Kidney glomerular epithelial cell (primary cell): ENCODE results near the gene MGMT.

Experiments
- DNase-seq: peaks from one replicate; lab custom pipeline; 2025; lab: John Stamatoyannopoulos, UW

Gene MGMT

DNA sequence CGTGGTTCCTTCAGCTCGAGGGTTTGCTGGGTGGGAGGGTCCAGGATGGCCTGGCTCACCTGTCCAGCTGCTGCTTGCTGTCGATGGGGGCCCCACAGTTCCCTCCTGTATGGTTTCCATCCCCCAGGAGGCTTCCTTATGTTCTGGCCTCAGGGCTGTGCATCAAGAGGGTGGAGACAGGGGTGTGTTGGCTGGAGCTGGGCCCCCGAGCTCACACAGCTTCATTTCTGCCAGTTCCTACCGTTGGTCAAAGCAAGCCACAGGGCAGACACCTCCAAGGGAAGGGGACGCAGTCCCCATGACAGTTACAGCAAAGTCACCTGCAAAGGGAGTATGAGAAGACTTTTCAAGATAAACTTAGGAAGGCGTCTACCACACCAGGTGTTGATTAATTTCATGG is 340.2 kb downstream of the MGMT start:
- DNase-seq: no peak

DNA sequence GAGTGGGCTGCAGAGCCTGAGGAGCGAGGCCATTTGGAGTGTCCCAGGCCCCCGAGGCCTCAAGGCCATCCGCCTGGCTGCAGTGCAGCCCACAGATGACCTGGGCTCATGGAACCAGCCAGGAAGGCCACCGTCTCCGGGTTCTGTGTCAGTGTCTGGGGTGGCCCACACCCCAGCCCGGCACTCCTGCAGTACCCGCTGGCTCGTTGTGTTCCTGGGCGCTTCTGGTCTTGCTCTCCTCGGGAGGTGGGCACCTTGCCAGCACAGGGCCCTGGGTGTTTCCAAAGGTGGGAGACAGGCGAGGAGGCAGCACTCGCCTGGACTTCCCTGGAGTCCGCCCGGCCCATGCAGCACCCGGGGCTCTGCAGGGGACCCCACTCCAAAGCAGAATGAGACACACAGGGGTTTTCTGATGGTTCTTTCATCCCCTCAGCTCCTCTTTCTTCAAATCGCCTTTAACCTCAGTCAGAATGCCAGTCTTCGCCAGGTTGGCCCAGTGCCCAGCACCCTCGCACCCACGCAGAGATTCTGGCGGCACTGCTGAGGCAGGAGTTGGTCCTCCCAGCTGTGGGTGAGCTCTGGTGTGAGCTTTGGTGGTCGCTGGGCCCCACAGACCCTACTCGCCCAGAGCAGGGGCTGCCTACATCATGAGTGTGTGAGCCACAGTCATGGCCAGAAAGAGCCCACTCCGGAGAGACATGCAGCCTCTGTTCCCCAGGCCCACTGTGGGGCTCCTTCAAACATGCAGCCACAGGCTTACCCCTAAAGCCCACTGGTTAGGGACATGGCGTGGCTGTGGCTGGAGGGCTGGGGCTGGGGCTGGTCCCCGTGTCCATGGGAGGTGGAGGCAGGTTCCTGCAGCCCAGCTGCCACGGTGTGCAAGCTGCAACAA is 341.3 kb downstream of the MGMT start:
- no peak for DNase-seq

DNA sequence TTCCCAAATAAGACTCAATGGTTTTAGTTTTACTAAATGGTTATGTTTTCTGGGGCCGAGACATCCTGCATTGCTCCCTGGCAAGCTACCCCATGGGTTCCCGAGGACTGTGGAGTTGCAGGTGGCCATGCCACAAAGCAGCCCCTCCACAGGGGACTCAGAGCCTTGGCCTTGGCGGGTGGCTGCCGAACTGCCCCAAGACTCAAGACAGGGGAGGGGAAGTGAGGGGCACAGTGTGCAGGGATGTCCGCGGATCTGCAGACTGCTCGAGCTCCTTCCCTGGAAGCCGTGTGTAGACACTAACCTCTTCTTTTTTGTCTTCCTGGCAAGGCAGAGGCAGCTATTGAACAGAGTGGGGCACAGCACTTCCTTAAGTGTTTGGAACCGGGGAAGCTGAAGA is 342.4 kb downstream of the MGMT start:
- DNase-seq: no peak

DNA sequence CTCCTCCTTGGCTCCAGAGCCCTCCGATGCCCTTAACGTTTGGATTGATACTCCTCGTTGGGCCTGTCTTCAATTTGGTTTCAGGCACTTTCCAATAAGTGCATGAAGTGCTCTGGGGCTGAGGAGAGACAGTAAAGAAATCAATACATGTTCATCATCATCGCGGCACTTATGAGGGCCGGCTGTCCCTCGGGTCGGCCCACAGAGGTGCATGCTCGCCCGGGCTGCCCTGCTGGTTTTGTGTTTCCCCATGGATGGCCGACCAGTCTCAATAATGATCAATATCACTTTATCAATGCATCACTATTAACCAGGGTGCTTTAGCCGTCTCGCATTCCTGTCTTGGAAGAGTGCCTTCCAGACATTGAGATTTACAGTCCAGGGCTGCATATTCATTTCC is 342.8 kb downstream of the MGMT start:
- no peak for DNase-seq

DNA sequence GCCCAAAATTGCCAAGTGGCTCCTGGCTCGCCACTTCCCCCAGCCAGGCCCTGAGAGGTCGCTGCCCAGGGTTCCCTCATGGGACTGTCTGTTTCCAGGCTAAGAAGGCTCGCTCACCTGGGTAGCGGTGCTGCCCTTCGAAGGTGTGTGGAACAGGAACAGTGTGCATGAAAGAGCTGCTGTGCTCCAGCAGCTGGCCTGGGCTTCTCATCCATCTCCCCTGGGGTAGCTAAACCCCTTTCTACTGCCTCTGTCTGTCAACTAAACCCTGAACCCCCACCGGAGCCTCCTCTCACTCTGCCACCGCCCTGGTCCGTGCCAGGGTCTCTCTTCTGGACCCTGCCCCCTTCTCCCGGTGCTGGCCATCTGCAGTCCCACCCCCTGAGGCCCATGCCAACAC is 344.2 kb downstream of the MGMT start:
- no peak for DNase-seq

DNA sequence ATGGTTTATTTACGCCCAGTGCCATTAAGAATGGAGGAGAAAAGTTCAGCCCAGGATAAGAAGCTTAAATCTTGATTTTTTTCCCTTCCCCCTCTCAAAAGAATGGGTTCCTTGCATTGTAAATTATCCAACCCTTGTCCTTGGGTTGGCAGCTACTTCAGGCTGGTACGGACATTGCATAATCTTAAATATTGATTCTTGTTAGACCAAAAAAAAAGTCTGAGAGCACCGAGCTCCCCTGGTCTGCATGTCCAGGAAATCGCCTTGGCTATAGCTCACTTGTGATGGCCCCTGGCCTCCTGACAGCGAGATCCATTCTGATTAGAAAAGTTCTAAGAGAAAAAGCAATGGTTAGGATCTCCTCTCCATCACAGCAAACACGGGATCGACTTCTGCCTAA is 345.4 kb downstream of the MGMT start:
- no peak for DNase-seq

DNA sequence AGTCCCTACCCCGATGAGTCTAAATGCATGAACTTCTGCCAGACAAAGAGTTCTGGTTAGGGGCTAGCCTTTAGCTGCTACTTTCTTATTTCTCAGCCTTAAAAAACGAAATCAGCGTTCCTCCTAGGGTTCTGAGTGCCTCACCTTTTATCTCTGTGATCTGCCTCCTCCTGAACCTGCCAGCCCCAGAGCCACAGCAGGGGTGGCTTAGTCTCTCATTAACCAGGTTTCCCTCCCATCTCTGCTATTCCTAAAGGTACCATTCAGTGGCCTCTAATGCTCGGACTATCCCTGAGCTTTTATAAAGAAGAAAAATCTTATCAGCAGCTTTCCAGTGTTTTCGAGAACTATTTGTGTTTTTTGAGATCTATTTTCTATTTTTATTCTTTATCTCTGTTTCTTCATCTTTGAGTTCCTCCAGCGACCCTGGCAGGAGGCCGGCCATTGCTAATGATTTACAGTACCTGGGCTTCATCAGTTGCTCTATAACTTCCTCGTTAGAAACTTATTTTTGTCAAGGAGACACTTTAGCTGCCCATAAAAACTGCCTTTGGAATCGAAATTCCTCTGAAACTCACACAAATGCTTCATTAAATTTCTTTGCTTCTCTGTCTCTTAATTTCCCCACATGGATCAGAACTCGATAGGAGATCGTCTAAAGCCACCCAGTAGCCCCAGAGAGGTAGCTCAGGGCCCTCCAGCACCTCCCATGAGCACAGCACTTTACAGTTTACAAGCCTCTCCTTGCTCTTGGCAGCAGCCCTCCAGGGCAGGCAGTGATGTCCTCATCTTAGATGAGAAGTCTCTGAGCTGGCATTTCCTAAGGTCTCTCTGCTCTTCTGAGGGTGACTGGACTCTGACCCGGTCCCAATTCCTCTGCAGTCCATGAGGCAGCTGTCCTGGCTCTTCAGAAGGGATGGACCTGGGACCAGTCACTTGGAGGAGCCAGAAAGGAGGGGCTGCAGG is 347.9 kb downstream of the MGMT start:
- no peak for DNase-seq

DNA sequence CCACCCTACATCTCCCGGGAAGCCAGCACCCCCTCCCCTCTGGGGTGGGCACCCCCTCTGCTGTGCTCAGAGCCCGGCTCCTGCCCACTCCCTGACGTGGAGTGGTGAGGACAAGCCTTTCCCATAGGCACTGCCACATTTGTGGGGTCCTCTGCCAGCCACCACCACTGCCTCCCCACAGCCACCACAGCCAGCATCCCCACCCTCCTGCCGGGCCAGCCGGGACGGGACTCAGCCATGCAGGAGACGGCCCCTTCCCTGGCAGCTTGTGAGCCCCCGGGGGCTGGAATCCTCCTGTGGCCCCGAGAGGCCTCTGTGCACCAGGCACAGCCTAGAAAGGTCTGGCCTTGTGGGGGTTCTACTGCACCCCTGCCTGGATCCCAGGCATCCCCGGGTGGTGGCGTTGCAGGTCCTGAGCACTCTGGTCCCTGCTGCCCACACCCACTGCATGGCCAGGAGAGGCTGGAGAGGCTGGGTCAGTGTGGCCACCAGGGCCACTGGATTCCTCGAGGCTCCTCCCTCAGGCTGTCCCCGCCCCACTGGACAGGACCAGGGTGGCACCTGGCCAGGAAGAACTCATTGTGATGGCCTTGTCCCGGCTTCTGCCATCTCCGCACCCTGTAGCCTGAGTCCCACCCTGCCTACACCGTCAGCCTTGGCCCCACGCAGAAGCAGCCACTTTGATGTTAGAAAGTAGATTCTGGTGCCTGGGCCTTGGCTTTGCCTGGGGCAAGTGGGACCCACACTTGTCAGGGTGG is 349.0 kb downstream of the MGMT start:
- DNase-seq: no peak

DNA sequence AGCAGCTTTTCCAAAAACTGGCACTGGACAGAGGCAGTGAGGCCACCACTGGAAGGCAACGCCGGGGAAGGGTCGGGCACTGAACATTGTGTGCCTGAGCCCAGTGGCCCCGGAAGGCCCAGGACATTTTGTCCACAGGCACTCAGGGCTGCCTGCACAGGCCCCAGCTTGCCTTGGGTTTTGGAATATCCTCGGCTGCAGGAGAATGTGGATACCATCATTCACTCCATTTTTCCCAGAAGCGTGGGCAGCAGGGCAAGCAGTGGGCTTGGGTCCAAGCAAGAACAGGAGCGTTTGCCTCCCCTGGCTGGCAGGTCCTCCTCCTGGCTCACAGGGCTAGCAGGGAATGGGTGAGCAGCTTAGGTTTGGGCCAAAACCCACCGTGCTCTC is 349.6 kb downstream of the MGMT start:
- no peak for DNase-seq
